GM18951 (cell line): Measurements from ENCODE around the gene DCLK3.

Experiments used
- POLR2A ChIP-seq: IDR thresholded peaks from 4 replicates; pipeline ENCODE4 v1.6.1; 2011; ENCODE audit warnings: mild to moderate bottlenecking; ENCODE audit not compliant: insufficient read length, insufficient read depth; ENCODE audit errors: extremely low read depth
- in situ Hi-C: fragments of 300-500 bp; cut with MboI; formaldehyde crosslinking; loops from one replicate; pipeline ENCODE4 v1.12.0; 2022; ENCODE audit warnings: low sequenced_read_pairs, mixed read lengths, inconsistent platforms; ENCODE audit not compliant: unreplicated experiment

Gene DCLK3

DNA sequence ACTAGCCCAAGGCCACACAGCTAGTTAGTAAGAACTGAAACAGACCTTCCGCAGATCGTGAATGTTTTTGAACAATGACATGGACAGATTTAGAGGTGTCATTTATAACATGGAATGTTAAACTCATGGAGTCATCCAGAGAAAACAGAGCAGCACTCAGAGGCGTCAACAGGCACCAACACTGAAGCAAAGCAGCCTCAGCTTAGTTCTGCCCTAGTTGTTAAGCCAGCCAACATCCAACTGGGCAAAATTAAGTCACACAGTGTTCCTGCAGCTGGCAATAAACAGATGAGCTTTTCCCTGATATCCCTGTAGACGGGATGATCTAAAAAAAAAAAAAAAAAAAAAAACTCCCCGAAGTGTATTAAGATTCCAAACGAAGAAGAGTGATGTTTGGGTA lies 13.6 kb downstream of the DCLK3 start:
- no peak for TF ChIP-seq POLR2A
- in situ Hi-C loops: no loop called here

DNA sequence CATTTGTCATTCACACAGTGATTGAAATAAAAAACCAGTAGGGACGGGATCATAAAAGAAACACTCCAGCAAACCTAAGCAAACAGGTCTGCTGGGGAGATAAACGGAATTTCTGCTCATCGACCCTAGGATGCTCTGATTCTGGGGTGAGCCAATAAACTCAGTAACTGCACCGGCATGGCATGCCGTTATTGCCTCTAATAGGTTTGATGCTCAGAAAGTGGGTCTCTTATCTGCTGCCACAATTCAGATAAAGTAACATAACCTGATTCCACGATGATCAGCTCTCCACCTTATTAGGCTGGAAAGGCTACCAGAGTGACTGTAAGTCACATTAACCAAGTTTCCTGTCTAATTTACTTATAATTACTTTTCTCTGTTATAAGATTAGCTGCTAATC lies 19.6 kb downstream of the DCLK3 start:
- TF ChIP-seq POLR2A: no peak
- in situ Hi-C loops: loop anchor here (10.0 kb wide), 1 partner anchor 120 kb away; no protein-coding TSS in a partner anchor

DNA sequence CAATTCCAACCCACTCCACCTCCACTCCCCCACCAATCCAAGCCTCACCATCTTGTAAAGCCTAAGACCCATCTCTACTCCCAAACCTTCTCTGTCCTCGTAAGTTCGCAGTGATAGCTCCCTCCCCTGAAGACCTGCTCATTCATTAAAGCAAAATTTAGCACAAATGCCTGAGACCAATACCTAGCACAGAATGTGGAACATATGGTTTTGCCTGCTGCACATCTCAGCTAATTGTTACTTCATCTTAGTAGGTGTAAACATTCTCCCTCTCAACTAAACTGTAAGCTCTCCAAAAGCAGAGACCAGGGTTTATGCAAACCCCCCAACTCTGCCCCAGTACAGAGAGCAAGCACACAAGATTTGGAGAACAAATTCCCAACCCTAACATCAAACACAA lies 20.5 kb downstream of the DCLK3 start:
- in situ Hi-C loops: loop anchor here (10.0 kb wide), 1 partner anchor 121 kb away; no protein-coding TSS in a partner anchor
- no peak for TF ChIP-seq POLR2A

DNA sequence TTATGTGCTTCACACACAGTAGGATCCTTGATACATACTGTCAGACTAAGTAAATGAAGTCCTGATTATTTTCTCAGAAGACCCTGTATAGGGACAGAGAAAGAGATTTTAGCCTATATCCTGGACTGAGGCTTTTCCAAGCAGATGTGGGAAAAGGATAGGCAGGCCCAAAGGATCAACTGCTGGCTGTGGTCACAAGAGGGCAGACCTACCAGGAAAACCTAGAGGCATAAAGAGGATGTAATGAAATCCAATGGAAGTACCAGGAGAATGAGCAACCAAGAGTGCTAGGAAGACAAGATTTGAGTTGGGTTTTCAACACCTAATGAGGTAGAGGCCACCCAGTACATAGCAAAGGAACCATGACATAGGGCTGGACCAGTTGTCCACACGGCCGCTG lies 23.1 kb downstream of the DCLK3 start:
- TF ChIP-seq POLR2A: no peak
- in situ Hi-C loops: loop anchor here (10.0 kb wide), 1 partner anchor 124 kb away; no protein-coding TSS in a partner anchor

DNA sequence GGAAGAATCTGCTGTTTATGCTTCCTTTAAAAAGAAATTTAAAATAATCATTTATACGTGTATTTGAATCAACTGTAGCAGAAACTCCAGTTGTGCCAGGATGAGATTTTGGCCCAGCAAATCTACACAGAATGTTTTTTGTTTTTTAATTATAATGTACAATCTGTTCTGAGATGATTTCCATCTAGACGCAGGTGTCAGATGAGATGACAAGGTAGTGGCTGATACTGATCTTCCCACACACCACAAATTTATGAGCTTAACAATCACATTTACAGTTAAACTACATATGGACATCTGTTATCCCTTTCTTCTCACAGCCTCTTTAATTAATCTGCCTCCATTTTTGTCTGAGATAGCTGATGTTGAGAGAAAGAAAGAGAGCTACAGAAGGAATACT lies 23.6 kb downstream of the DCLK3 start:
- TF ChIP-seq POLR2A: no peak
- in situ Hi-C loops: loop anchor here (10.0 kb wide), 1 partner anchor 124 kb away; no protein-coding TSS in a partner anchor

DNA sequence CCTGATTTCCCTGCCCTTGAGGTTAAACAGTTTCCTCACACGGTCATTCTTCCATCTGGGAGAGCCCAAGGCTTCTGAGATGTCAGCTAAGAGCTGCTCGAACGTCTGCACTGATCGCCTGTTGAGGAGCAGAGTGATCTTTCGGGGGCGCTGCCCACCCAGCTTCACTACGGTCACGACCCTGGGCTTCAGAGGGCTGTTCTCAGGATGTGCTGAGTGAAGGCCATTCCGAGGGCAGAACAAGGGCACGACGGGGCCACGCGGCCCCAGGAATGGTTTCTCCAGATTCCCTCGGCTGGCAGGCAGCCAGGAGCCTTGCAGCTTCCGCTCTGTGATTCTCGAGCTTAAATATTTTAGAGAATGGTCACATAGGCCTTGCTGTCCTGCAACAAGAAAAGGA lies 25.7 kb downstream of the DCLK3 start:
- no peak for TF ChIP-seq POLR2A
- in situ Hi-C loops: loop anchor here (10.0 kb wide), 1 partner anchor 466 kb away; no protein-coding TSS in a partner anchor

DNA sequence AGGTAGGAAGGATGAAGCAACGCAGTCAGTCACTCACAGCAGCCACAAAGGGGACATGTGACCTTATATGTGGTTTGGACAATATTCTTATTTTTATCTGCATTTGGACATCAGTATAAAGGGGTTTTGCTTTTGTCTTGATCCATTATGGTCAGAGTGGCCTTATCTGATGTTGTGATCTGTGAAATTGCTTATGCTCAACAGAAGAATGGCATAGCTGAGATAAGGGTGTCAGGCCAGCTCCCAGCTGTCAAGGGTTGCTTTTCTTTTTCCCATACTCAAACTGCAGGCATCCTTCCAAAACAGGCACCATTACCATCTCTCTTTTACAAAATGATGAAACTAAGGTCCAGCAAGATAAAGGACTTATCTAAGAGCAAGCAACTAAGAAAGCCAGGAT lies 28.1 kb downstream of the DCLK3 start:
- in situ Hi-C loops: loop anchor here (10.0 kb wide), 1 partner anchor 468 kb away; no protein-coding TSS in a partner anchor
- TF ChIP-seq POLR2A: no peak

DNA sequence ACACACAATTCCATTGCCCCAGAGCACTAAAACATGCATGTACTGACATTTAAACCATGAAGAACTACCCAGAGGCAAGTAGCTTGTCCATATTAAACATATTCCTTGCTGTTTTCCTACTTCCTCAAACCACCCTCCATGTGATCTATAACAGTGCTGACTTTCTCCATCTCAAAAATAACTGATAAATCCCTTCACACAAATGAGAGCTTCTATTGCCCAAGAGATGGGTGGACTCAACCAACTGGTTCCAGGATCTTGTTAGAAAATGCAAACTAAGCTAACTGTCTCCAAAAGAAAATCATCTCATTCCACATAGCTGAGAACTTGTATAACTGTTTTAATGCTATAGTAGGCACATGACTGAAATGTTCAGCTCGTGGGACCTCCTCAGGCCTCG lies 29.6 kb downstream of the DCLK3 start:
- TF ChIP-seq POLR2A: no peak
- in situ Hi-C loops: loop anchor here (10.0 kb wide), 1 partner anchor 470 kb away; no protein-coding TSS in a partner anchor

DNA sequence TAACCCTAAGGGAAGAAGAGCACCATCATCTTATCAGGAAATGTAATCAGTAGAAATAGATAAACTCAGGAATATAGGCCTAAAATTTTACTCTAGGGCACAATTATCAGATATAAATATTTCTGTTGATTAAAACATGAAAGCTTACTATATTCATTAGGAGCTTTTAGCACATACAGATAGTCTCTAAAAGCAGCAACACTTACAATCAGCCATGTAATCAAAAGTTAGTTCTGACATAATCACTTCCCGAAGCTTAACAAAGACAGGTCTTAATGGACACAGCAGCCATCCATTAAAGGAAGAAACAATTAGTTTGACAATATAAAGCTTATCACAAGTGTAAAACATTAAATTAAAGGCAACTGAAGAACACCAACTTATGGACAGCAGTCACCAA lies 30.6 kb downstream of the DCLK3 start:
- in situ Hi-C loops: loop anchor here (10.0 kb wide), 1 partner anchor 471 kb away; no protein-coding TSS in a partner anchor
- TF ChIP-seq POLR2A: no peak

DNA sequence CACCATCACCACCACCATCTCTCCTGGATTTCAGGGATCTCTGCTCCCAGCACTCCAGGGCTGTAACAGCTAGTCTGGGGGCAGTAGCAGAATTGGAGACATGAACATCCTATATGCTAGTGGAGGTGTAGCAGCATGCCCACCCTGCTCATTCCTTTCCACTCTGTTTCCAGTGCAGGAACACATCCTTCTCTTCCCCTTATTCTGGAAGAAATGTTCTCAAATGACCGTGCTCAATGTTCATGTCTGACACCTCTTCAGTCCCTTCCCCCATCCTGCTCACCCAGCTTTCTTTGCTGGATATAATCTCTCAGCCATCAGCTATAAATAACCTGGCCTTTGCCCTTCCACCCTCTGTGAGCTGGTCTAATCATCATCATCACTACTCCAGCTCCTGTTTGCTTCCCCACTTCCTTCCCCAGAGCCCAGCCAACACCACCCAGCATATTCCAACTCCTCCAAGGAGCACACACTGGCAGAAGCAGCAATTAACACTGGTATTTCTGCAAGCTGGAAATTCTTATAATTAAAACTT lies 31.1 kb downstream of the DCLK3 start:
- no peak for TF ChIP-seq POLR2A
- in situ Hi-C loops: loop anchor here (10.0 kb wide), 1 partner anchor 472 kb away; no protein-coding TSS in a partner anchor

DNA sequence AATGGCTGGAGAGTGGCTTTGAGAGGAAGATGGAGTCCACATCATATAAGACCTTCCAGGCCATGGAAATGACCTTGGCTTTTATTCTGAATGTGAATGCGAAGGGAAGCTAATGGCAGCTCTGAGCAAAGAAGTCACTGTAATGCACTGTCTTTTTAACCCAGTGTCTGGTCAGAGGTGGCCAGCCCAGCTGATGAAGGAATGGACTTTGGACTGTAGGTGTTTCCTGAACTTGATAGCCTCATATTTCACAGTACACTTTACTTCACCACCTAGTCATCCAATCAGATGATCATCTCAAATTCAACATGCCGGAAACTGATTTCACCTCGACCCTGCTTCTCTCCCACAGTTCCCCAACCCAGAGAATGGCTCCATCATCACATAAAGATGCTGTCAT lies 33.4 kb downstream of the DCLK3 start:
- TF ChIP-seq POLR2A: no peak
- in situ Hi-C loops: loop anchor here (10.0 kb wide), 1 partner anchor 474 kb away; no protein-coding TSS in a partner anchor

DNA sequence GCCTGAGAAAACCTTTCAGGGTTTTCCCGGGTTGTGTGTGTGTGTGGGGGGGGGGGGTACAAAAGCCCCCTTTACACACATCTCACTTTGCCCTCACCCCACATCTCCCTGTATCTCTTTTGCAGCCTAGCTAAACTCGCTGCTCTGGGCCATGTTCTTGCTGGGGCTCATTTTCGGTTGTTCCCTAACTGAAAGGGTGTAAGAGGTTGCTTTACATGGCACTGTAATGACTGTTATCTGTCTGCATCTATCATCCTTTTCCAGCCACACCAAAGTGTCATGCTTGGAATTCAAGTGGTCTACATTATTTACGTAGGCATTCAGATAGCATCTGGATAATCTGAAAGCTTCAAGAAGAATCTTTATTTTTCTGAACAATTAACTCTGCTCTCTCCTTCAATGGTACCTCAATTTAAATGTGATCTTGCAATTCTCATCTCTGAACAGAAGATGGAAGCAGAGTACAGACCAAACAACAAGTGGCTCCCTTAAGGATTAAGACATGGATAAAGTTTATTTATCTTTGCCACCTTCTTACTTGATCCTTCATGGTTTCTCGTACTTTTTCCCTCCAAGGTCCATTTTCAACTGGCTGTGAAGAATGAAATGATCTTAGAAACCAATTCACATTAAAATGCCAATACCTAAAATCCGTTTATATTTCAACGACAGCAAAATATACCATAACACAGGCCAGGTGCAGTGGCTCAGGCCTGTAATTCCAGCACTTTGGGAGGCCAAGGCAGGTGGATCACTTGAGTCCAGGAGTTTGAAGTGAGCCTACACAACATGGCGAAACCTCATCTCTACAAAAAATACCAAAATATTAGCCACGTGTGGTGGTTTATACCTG lies 34.9 kb downstream of the DCLK3 start:
- in situ Hi-C loops: loop anchor here (10.0 kb wide), 2 partner anchors 205 to 475 kb away; no protein-coding TSS in a partner anchor
- TF ChIP-seq POLR2A: no peak

DNA sequence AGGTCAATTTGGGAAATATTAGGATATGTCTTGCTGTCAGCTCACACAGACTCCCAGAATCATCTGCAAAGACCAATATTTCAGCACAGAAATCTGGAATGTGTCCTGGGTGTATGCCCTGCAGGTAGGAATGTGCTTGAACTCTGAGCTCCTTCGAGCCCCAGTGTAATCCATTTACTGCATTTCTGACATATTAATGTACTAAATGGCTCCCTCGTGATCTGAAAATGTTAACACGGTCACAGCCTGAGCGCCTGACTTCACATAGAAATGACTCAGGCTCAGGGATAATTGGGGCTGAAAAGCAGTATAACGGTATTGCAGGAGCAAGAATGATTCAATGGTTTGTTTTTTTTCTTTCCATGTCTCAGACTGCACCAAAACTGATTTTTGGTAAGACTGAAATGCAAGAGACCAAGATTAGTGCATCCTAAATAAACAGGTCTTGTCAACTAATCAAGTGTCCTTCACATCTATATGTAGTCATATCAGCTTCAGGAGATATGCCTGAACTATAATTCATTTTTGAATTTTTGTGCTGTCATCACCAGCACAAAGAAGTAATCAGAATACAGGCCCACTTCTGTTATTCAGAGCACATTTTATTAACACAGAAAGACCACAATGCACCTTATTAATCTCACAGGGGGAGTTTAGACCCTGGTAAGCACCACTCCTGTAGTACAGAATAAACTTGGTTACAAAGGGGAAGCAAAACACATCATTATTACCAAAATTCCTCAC lies 49.8 kb downstream of the DCLK3 start:
- no peak for TF ChIP-seq POLR2A

More for the DNA sequence above, 49.8 kb downstream of the DCLK3 start:
- in situ Hi-C loops: no loop called here
